Calu3 (cell line): Measurements from ENCODE around the gene ANGEL1. TPM values are rescaled to one million over a fixed set of nuclear protein-coding genes. Genes with fewer than 3 reads are reported as not detected.

ENCODE experiments used
- BruUV-seq: library from RNA; stranded (reverse); fragments of 400-500 nt; replicated peaks from 2 replicates; lab custom pipeline; 2021; lab: Mats Ljungman, UMichigan
- CTCF ChIA-PET: fragments of 300-600 bp; sonication (Branson Sonifier 250); formaldehyde crosslinking; loops from one replicate; lab custom pipeline; 2022; ENCODE audit warnings: antibody characterized with exemption; lab: Charles Lee
- DNase-seq: peaks from one replicate; pipeline ENCODE4 v3.0.0; 2022
- H3K27ac Mint-ChIP-seq: one replicate; pipeline ENCODE4 v1.8.0; 2022; ENCODE audit warnings: mixed read lengths; ENCODE audit not compliant: unreplicated experiment
- H3K27me3 Mint-ChIP-seq: one replicate; pipeline ENCODE4 v1.8.0; 2022; ENCODE audit warnings: mixed read lengths; ENCODE audit not compliant: unreplicated experiment
- H3K36me3 Mint-ChIP-seq: one replicate; pipeline ENCODE4 v1.8.0; 2022; ENCODE audit warnings: mild to moderate bottlenecking, moderate library complexity, mixed read lengths; ENCODE audit not compliant: insufficient read depth, unreplicated experiment
- H3K4me1 Mint-ChIP-seq: one replicate; pipeline ENCODE4 v1.8.0; 2022; ENCODE audit warnings: mild to moderate bottlenecking, low read depth, mixed read lengths; ENCODE audit not compliant: unreplicated experiment
- H3K4me3 Mint-ChIP-seq: one replicate; pipeline ENCODE4 v1.8.0; 2022; ENCODE audit warnings: mild to moderate bottlenecking, low read depth, moderate library complexity, mixed read lengths; ENCODE audit not compliant: unreplicated experiment
- H3K9me3 Mint-ChIP-seq: one replicate; pipeline ENCODE4 v1.8.0; 2022; ENCODE audit warnings: low read depth, mixed read lengths; ENCODE audit not compliant: unreplicated experiment
- intact Hi-C: fragments of 100-400 bp; cut with micrococcal nuclease; formaldehyde crosslinking; loops from one replicate; pipeline ENCODE4 v1.10.0; 2022; ENCODE audit not compliant: unreplicated experiment
- total RNA-seq: library from RNA; stranded (reverse); gene quantifications from 2 replicates; pipeline ENCODE4 v1.2.3, GENCODE V29; 2022
- TF ChIP-seq, protein P1 (sequence below): fragments of 200-600 bp; IDR thresholded peaks from one replicate; pipeline ENCODE4 v1.8.0; 2022; ENCODE audit warnings: antibody characterized with exemption; ENCODE audit not compliant: unreplicated experiment

The ANGEL1 gene
- total RNA-seq, 1 experiment from 2014 or later: 19.8 TPM

DNA sequence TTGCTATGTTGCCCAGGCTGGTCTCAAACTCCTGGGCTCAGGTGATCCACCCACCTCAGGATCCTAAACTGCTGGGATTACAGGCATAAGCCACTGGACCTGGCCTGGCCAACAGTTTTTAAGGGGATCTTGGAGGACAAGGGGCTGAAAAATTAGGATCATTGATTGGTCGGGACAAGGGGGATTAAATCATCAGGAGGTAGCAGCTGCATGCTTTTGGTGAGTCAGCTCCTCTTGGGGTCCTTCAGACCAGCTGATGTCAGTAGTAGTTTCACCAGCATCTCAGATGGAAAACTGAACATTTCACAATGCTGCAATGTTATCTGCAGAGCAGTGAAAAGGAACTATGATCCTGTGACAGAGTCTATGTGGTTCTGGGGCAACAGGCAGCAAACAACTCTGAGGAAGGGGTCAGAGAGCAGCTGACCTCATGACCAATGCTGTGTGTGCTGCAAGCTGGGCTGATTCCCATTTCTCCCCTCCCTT is 19.9 kb upstream of the ANGEL1 start:
- CTCF ChIA-PET: no interaction called here
- Mint-ChIP-seq H3K27me3 (peaks cover 23% of the 10 kb centered on the region), H3K4me3 (no peak overlapping the region), H3K27ac (no peak overlapping the region), H3K4me1 (peaks cover 27% of the 10 kb centered on the region), H3K36me3 (no peaks in the 10 kb centered on the region), H3K9me3 (no peaks in the 10 kb centered on the region)
- BruUV-seq: no TSS peak
- intact Hi-C loops: no loop called here
- TF ChIP-seq, protein P1, sequence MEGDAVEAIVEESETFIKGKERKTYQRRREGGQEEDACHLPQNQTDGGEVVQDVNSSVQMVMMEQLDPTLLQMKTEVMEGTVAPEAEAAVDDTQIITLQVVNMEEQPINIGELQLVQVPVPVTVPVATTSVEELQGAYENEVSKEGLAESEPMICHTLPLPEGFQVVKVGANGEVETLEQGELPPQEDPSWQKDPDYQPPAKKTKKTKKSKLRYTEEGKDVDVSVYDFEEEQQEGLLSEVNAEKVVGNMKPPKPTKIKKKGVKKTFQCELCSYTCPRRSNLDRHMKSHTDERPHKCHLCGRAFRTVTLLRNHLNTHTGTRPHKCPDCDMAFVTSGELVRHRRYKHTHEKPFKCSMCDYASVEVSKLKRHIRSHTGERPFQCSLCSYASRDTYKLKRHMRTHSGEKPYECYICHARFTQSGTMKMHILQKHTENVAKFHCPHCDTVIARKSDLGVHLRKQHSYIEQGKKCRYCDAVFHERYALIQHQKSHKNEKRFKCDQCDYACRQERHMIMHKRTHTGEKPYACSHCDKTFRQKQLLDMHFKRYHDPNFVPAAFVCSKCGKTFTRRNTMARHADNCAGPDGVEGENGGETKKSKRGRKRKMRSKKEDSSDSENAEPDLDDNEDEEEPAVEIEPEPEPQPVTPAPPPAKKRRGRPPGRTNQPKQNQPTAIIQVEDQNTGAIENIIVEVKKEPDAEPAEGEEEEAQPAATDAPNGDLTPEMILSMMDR: no peak
- no peak for DNase-seq

DNA sequence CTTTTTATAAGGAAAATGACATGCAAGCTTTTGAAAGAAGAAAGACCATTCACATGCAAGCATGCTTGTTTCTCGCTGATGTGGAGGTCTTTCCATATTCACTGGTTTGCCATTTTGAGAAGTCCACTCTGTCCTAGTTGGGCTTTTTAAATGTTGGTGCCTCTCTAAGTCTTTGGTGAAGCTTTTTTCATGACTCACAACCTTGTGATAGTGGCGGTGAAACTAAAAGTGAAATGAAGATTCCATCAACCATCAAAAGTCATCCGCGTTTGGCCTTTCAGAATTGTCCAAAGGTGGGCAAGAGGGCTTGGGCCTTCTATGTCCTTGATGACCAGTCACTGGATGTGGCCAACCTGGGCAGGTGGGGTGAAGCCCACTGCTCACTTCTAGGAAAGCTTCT is 17.9 kb upstream of the ANGEL1 start:
- H3K4me1 Mint-ChIP-seq: peaks cover 20% of the 10 kb centered on the region
- H3K36me3 Mint-ChIP-seq: no peaks in the 10 kb centered on the region
- no peak for DNase-seq
- CTCF ChIA-PET: interaction anchor here (0.7 to 1.0 kb wide), 2 partner anchors 16 to 18 kb away, joined by 3 to 4 read pairs; partner anchors contain the start of gene ANGEL1
- intact Hi-C loops: no loop called here
- H3K9me3 Mint-ChIP-seq: no peaks in the 10 kb centered on the region
- H3K4me3 Mint-ChIP-seq: no peak overlapping the region
- no peak overlapping the region for H3K27ac Mint-ChIP-seq
- TF ChIP-seq, protein P1: no peak
- no TSS peak for BruUV-seq
- peaks cover 33% of the 10 kb centered on the region for H3K27me3 Mint-ChIP-seq

DNA sequence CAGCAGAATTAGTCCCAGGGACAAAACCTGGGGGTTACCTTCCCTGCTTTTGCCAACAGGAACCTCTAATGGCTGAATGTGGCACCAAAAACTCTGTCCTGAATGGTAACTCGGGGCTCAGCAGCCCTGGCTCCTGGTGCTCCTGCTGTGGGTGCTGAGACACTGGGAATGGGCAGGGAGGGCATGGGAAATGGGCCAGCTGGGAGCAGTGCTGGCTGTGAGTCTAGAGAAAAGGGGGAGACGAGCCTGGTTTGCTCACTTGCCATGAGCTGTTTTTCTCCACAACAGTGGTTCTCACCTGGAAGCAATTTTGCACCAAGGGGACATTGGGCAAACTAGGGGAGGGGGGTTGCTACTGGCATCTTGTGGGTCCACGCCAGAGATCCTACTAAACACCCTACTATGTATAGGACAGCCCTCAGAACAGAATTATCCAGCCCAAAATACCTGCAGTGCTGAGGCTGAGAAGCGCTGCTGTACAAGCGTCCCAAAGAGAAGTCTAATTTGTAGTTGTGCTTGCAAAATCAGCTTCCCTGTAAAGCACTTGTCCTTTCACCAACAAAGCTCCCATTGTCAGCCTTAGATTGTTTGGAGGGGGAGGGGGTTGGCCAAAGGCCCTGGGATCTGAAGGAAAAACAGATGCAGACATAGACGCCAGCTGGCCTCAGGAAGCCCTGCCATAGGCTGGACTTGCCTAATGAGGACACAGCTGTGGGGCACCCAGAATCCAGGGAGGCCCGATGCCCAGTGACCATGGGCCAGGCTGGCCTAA is 17.2 kb upstream of the ANGEL1 start:
- Mint-ChIP-seq H3K27me3 (peaks cover 41% of the 10 kb centered on the region), H3K9me3 (no peaks in the 10 kb centered on the region), H3K4me3 (no peak overlapping the region), H3K36me3 (no peaks in the 10 kb centered on the region), H3K27ac (no peak overlapping the region), H3K4me1 (peaks cover 19% of the 10 kb centered on the region)
- intact Hi-C loops: no loop called here
- TF ChIP-seq, protein P1: no peak
- peak; percentile 45 for DNase-seq
- no TSS peak for BruUV-seq
- CTCF ChIA-PET: interaction anchor here (0.6 to 1.0 kb wide), 3 partner anchors 16 to 241 kb away, joined by 3 to 4 read pairs (median 3); partner anchors contain the start of gene ANGEL1

DNA sequence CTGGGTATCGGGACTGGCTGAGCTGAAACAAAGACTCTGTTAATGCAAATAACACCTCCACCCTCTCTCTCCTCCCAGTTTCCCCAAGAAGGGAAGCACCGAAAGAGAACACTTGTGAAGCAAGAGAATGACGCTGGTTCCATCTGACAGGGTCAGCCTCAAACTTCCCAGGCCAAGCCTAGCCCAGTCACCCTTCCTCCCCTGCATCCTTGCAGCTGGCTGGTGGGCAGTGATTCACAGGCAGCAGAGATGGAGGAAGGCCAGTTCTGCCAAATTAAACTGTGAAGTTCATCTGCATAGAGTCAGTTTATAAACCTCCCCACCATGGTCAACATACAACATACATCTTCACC is 16.3 kb upstream of the ANGEL1 start:
- no peaks in the 10 kb centered on the region for H3K9me3 Mint-ChIP-seq
- H3K36me3 Mint-ChIP-seq: no peaks in the 10 kb centered on the region
- H3K4me1 Mint-ChIP-seq: peaks cover 10% of the 10 kb centered on the region
- H3K27me3 Mint-ChIP-seq: peaks cover 48% of the 10 kb centered on the region
- BruUV-seq: no TSS peak
- TF ChIP-seq, protein P1: no peak
- DNase-seq: no peak
- CTCF ChIA-PET: no interaction called here
- no peak overlapping the region for H3K27ac Mint-ChIP-seq
- no peak overlapping the region for H3K4me3 Mint-ChIP-seq
- intact Hi-C loops: no loop called here
